GM12874 (cell line): ENCODE data around the gene SLC35A4.

ENCODE experiments used
- CTCF ChIP-seq: IDR thresholded peaks from 2 replicates; pipeline ENCODE4 v1.5.1; 2011; ENCODE audit warnings: low read depth, mild to moderate bottlenecking, control low read depth, low read length, moderate library complexity; ENCODE audit not compliant: insufficient read depth

The SLC35A4 gene

GRCh38 chr5:140605879-140606278, 41.3 kb downstream of the SLC35A4 start:
- no peak for TF ChIP-seq CTCF

GRCh38 chr5:140607031-140607430, 42.4 kb downstream of the SLC35A4 start:
- TF ChIP-seq CTCF = no peak

GRCh38 chr5:140608722-140609121, 44.1 kb downstream of the SLC35A4 start:
- TF ChIP-seq CTCF = no peak

- no peak for TF ChIP-seq CTCF
Measured at GRCh38 chr5:140609126-140609525, 44.5 kb downstream of the SLC35A4 start.

- TF ChIP-seq CTCF = no peak
Measured at GRCh38 chr5:140611020-140611521, 46.4 kb downstream of the SLC35A4 start.
